CD14-positive monocyte (primary cell): ENCODE measurements around the gene SLC1A3. TPM values are rescaled to one million over a fixed set of nuclear protein-coding genes. Genes with fewer than 3 reads are reported as not detected.
A peak's percentile ranks its signal among the peaks of the same experiment; 100 is the strongest.

ENCODE experiments used
- DNase-seq, 3 donors: peaks; one replicate each; pipeline ENCODE4 v3.0.0-alpha.2; 2011 to 2022
- H2AFZ ChIP-seq: 2 replicates; pipeline ENCODE4 v1.6.0; 2012; ENCODE audit warnings: mild to moderate bottlenecking, low read depth, low read length, inconsistent platforms; ENCODE audit not compliant: insufficient read depth, poor library complexity, severe bottlenecking
- H3K27ac ChIP-seq, 2 donors: 1 replicate in 1 of 2; 2 replicates in 1 of 2; pipeline ENCODE4 v1.5.1; 2012 to 2013; ENCODE audit warnings: low read length in 2 of 2, control low read depth in 1 of 2, inconsistent platforms in 1 of 2, low read depth in 1 of 2, mild to moderate bottlenecking in 1 of 2
- H3K27me3 ChIP-seq, 2 donors: one replicate each; pipeline versions ENCODE4 v1.6.0 to v1.6.1; 2011 to 2013; ENCODE audit warnings: low read length in 2 of 2; ENCODE audit not compliant: control insufficient read depth in 2 of 2, insufficient read depth in 2 of 2
- H3K36me3 ChIP-seq, 2 donors: replicated peaks in 1 of 2; 1 replicate in 1 of 2; 2 replicates in 1 of 2; pipeline versions ENCODE4 v1.5.1 to v1.6.1; 2012 to 2013; ENCODE audit warnings: low read length in 2 of 2, control low read depth in 1 of 2, inconsistent platforms in 1 of 2, mild to moderate bottlenecking in 1 of 2; ENCODE audit not compliant: insufficient read depth in 2 of 2, control insufficient read depth in 1 of 2
- H3K4me1 ChIP-seq, 2 donors: 1 replicate in 1 of 2; 2 replicates in 1 of 2; pipeline versions ENCODE4 v1.5.1 to v1.6.1; 2012 to 2013; ENCODE audit warnings: low read length in 2 of 2, control low read depth in 1 of 2, inconsistent platforms in 1 of 2, mild to moderate bottlenecking in 1 of 2, moderate library complexity in 1 of 2; ENCODE audit not compliant: insufficient read depth in 2 of 2, control insufficient read depth in 1 of 2
- H3K4me2 ChIP-seq: replicated peaks from 2 replicates; pipeline ENCODE3; 2012; ENCODE audit warnings: low read length, moderate library complexity, mild to moderate bottlenecking; ENCODE audit not compliant: poor library complexity, severe bottlenecking; ENCODE audit errors: extremely low read depth
- H3K4me3 ChIP-seq, 3 experiments: fragments of 200-600 bp in 1 of 3; sonication (generic) in 1 of 3; replicated peaks in 1 of 3; 1 replicate in 2 of 3; 2 replicates in 1 of 3; pipeline ENCODE4 v1.5.1; 2011 to 2013; ENCODE audit warnings: low read length in 3 of 3, mild to moderate bottlenecking in 3 of 3, control low read depth in 2 of 3, low read depth in 2 of 3, inconsistent platforms in 1 of 3, moderate library complexity in 1 of 3
- H3K79me2 ChIP-seq: 2 replicates; pipeline ENCODE4 v1.6.0; 2012; ENCODE audit warnings: mild to moderate bottlenecking, control low read depth, inconsistent platforms, low read length, moderate library complexity; ENCODE audit not compliant: insufficient read depth
- H3K9ac ChIP-seq: 2 replicates; pipeline ENCODE4 v1.6.0; 2017; ENCODE audit warnings: low read length, mild to moderate bottlenecking; ENCODE audit not compliant: insufficient read depth, poor library complexity, severe bottlenecking
- H3K9me3 ChIP-seq, 2 donors: replicated peaks in 1 of 2; 1 replicate in 1 of 2; 2 replicates in 1 of 2; pipeline versions ENCODE4 v1.5.1 to v1.6.1; 2012 to 2013; ENCODE audit warnings: low read length in 2 of 2, control low read depth in 1 of 2; ENCODE audit not compliant: control insufficient read depth in 1 of 2, insufficient read depth in 1 of 2
- H4K20me1 ChIP-seq: 2 replicates; pipeline ENCODE4 v1.6.0; 2012; ENCODE audit warnings: mild to moderate bottlenecking, low read length, control low read depth, moderate library complexity; ENCODE audit not compliant: insufficient read depth
- H3K27ac Mint-ChIP-seq, 7 donors: one replicate each; pipeline ENCODE4 v1.8.0; 2020; ENCODE audit warnings: mild to moderate bottlenecking in 7 of 7, mixed read lengths in 7 of 7, moderate library complexity in 6 of 7, inconsistent platforms in 2 of 7
- H3K27me3 Mint-ChIP-seq, 3 donors: one replicate each; pipeline ENCODE4 v1.8.0; 2021 to 2022; ENCODE audit warnings: low read depth in 3 of 3, mild to moderate bottlenecking in 3 of 3, mixed read lengths in 3 of 3, moderate library complexity in 3 of 3, inconsistent platforms in 1 of 3
- H3K36me3 Mint-ChIP-seq, 2 donors: one replicate each; pipeline ENCODE4 v1.8.0; 2020; ENCODE audit warnings: mixed read lengths in 2 of 2, inconsistent platforms in 1 of 2, mild to moderate bottlenecking in 1 of 2
- H3K4me1 Mint-ChIP-seq: one replicate; pipeline ENCODE4 v1.8.0; 2020; ENCODE audit warnings: mild to moderate bottlenecking, mixed read lengths
- H3K4me3 Mint-ChIP-seq, 2 donors: one replicate each; pipeline ENCODE4 v1.8.0; 2020; ENCODE audit warnings: mild to moderate bottlenecking in 2 of 2, mixed read lengths in 2 of 2, moderate library complexity in 1 of 2
- H3K9me3 Mint-ChIP-seq, 7 donors: one replicate each; pipeline ENCODE4 v1.8.0; 2020 to 2022; ENCODE audit warnings: mixed read lengths in 7 of 7, mild to moderate bottlenecking in 6 of 7, moderate library complexity in 6 of 7, inconsistent platforms in 2 of 7
- CTCF ChIP-seq: fragments of 200-600 bp; IDR thresholded peaks from one replicate; pipeline ENCODE4 v1.8.0; 2022; ENCODE audit warnings: antibody characterized with exemption, mild to moderate bottlenecking
- WGBS: methylation state at CpG from one replicate; pipeline ENCODE4 v1.1.5; 2013; ENCODE audit warnings: missing lambda C conversion rate; ENCODE audit not compliant: insufficient coverage; 5-methylcytosine and 5-hydroxymethylcytosine counted together
- intact Hi-C, 2 donors: fragments of 100-400 bp; cut with micrococcal nuclease; formaldehyde crosslinking; loops; one replicate each; pipeline versions ENCODE4 v1.15.0 to v1.15.1; 2023
- polyA plus RNA-seq, 3 donors: library from polyadenylated mRNA; depleted of rRNA in 1 of 3; unstranded in 2 of 3; stranded (reverse) in 1 of 3; fragments of 300-500 nt in 2 of 3; fragments of >200 nt in 1 of 3; fragmentation: Illumina TruSeq in 2 of 3; gene quantifications; 1 replicate in 2 of 3; 2 replicates in 1 of 3; pipeline ENCODE4 v1.2.3, GENCODE V29; 2012 to 2021

Gene SLC1A3
- polyA plus RNA-seq, 3 donors = 1.2 to 3.3 (median 1.3) TPM

- peak overlapping the region; percentile 68 to 96 for H3K27ac ChIP-seq
- peaks cover 71 to 79% of the 10 kb centered on the region in 2 donors for H3K4me1 ChIP-seq
- peak overlapping the region; percentile 19 for H3K9ac ChIP-seq
- peaks cover 7% of the 10 kb centered on the region for H3K79me2 ChIP-seq
- no peaks in the 10 kb centered on the region for H3K9me3 ChIP-seq
- intact Hi-C loops = loop anchor here in 1 of 2 donors (5.0 kb wide), 1 partner anchor 77 kb away; the partner anchor contains the start of gene SLC1A3
- H3K4me3 Mint-ChIP-seq = no peak overlapping the region
- H3K4me3 ChIP-seq = no peak overlapping the region
- H3K27me3 Mint-ChIP-seq = peaks cover 0 to 2% (median 0%) of the 10 kb centered on the region in 3 donors
- no peaks in the 10 kb centered on the region for H4K20me1 ChIP-seq
- WGBS = 34% methylated on average over 8 of the region's 9 CpGs
- no peaks in the 10 kb centered on the region for H3K36me3 ChIP-seq
- peak overlapping the region; percentile 51 for H2AFZ ChIP-seq
- no peaks in the 10 kb centered on the region for H3K27me3 ChIP-seq
- peak overlapping the region; percentile 13 for H3K4me2 ChIP-seq
- H3K4me1 Mint-ChIP-seq = peaks cover 71% of the 10 kb centered on the region
- peak; percentile 54 to 77 (median 57) for DNase-seq
- H3K9me3 Mint-ChIP-seq = peaks cover 0 to 2% (median 0%) of the 10 kb centered on the region in 7 donors
- H3K36me3 Mint-ChIP-seq = peaks cover 0 to 7% of the 10 kb centered on the region in 2 donors
- peak overlapping the region; percentile 86 to 98 (median 92) for H3K27ac Mint-ChIP-seq
- TF ChIP-seq CTCF = no peak
Measured at GRCh38 chr5:36683821-36684434, 77.5 kb downstream of the SLC1A3 start.

- peak; percentile 86 to 96 (median 92) for DNase-seq
- H3K27me3 Mint-ChIP-seq = no peaks in the 10 kb centered on the region
- peak overlapping the region; percentile 67 for H3K9ac ChIP-seq
- peak overlapping the region; percentile 81 to 93 for H3K4me3 Mint-ChIP-seq
- peak overlapping the region; percentile 93 to 96 for H3K27ac ChIP-seq
- H3K4me3 ChIP-seq = peak overlapping the region; percentile 22 to 74 (median 33)
- H3K4me1 ChIP-seq = peaks cover 69 to 79% of the 10 kb centered on the region in 2 donors
- peak overlapping the region; percentile 80 for H2AFZ ChIP-seq
- H3K79me2 ChIP-seq = peaks cover 7% of the 10 kb centered on the region
- peaks cover 69% of the 10 kb centered on the region for H3K4me1 Mint-ChIP-seq
- no peaks in the 10 kb centered on the region for H3K27me3 ChIP-seq
- intact Hi-C loops = no loop called here
- H3K9me3 ChIP-seq = no peaks in the 10 kb centered on the region
- peak overlapping the region; percentile 81 for H3K4me2 ChIP-seq
- no peak for TF ChIP-seq CTCF
- no peaks in the 10 kb centered on the region for H4K20me1 ChIP-seq
- H3K36me3 Mint-ChIP-seq = peaks cover 0 to 4% of the 10 kb centered on the region in 2 donors
- H3K27ac Mint-ChIP-seq = peak overlapping the region; percentile 98 to 100 (median 99)
- no peaks in the 10 kb centered on the region for H3K36me3 ChIP-seq
- no CpG with 5 or more reads among the region's 13 CpGs for WGBS
- peaks cover 0 to 2% (median 0%) of the 10 kb centered on the region in 7 donors for H3K9me3 Mint-ChIP-seq
Measured at GRCh38 chr5:36685631-36686288, 79.4 kb downstream of the SLC1A3 start.
